GM19468 (cell line): ENCODE results near the gene FLT3.
"Not testable (repeated sequence)": the region's sequence is repeated elsewhere in the genome, so short reads cannot be mapped to it uniquely, and the experiment has no call there.

Experiments used
- ATAC-seq: cut with Tn5 transposase; IDR thresholded peaks from one replicate; pipeline ENCODE4 v1.9.1; 2021; ENCODE audit warnings: mild to moderate bottlenecking, moderate library complexity, moderate number of reproducible peaks; ENCODE audit not compliant: unreplicated experiment; ENCODE audit errors: extremely low read depth

Gene FLT3

GRCh38 chr13:28101886-28102285 lies 1.5 kb upstream of the FLT3 start:
- ATAC-seq, result not testable (repeated sequence)

- no peak for ATAC-seq
Measured at GRCh38 chr13:28099396-28100149, 803 bp downstream of the FLT3 start.

GRCh38 chr13:28097503-28097902 lies 2.9 kb downstream of the FLT3 start:
- ATAC-seq, result no peak

- no peak for ATAC-seq
Measured at GRCh38 chr13:28094306-28094705, 6.1 kb downstream of the FLT3 start.

GRCh38 chr13:28093881-28094280 lies 6.5 kb downstream of the FLT3 start:
- ATAC-seq, result no peak

- no peak for ATAC-seq
Measured at GRCh38 chr13:28092431-28092830, 7.9 kb downstream of the FLT3 start.

GRCh38 chr13:28089065-28089464 lies 11.3 kb downstream of the FLT3 start:
- no peak for ATAC-seq

- ATAC-seq, result not testable (repeated sequence)
Measured at GRCh38 chr13:28077820-28078219, 22.6 kb downstream of the FLT3 start.

- ATAC-seq, result no peak
Measured at GRCh38 chr13:28077231-28077630, 23.1 kb downstream of the FLT3 start.

GRCh38 chr13:28071424-28071823 lies 29.0 kb downstream of the FLT3 start:
- no peak for ATAC-seq

- no peak for ATAC-seq
Measured at GRCh38 chr13:28067491-28067890, 32.9 kb downstream of the FLT3 start.

- ATAC-seq, result no peak
Measured at GRCh38 chr13:28058866-28059613, 41.3 kb downstream of the FLT3 start.

- no peak for ATAC-seq
Measured at GRCh38 chr13:28056970-28057712, 43.2 kb downstream of the FLT3 start.

- no peak for ATAC-seq
Measured at GRCh38 chr13:28056426-28056825, 44.0 kb downstream of the FLT3 start.

GRCh38 chr13:28055357-28055756 lies 45.0 kb downstream of the FLT3 start:
- ATAC-seq, result no peak

GRCh38 chr13:28052945-28053344 lies 47.4 kb downstream of the FLT3 start:
- ATAC-seq, result no peak

- ATAC-seq, result no peak
Measured at GRCh38 chr13:28049880-28050875, 50.2 kb downstream of the FLT3 start.

- ATAC-seq, result no peak
Measured at GRCh38 chr13:28049215-28049614, 51.2 kb downstream of the FLT3 start.

- no peak for ATAC-seq
Measured at GRCh38 chr13:28048768-28049167, 51.6 kb downstream of the FLT3 start.
